Breast epithelium (tissue), 4 donors: ENCODE measurements around the gene FAM193A. TPM values are rescaled to one million over a fixed set of nuclear protein-coding genes. Genes with fewer than 3 reads are reported as not detected.
A peak's percentile ranks its signal among the peaks of the same experiment; 100 is the strongest.

ENCODE experiments used
- DNase-seq, 2 donors: peaks; one replicate each; pipeline ENCODE4 v3.0.0-alpha.2; 2019; ENCODE audit warnings: low spot score in 2 of 2
- H3K27ac ChIP-seq, 2 donors: fragments of 200-600 bp; sonication (generic) in 1 of 2; one replicate each; pipeline ENCODE4 v1.5.1; 2016 to 2019; ENCODE audit warnings: mild to moderate bottlenecking in 1 of 2
- H3K27me3 ChIP-seq, 2 donors: fragments of 200-600 bp; sonication (generic) in 1 of 2; one replicate each; pipeline versions ENCODE4 v1.5.1 to v1.6.0; 2017 to 2019; ENCODE audit warnings: control low read depth in 1 of 2, mild to moderate bottlenecking in 1 of 2
- H3K36me3 ChIP-seq: fragments of 200-600 bp; one replicate; pipeline ENCODE4 v1.5.1; 2019
- H3K4me1 ChIP-seq, 2 donors: fragments of 200-600 bp; sonication (generic); one replicate each; pipeline ENCODE4 v1.5.1; 2016 to 2019; ENCODE audit warnings: control low read depth in 1 of 2
- H3K4me3 ChIP-seq, 3 donors: fragments of 200-600 bp; sonication (generic); 1 replicate in 2 of 3; 2 replicates in 1 of 3; pipeline ENCODE4 v1.5.1; 2016 to 2019; ENCODE audit warnings: mild to moderate bottlenecking in 3 of 3, moderate library complexity in 2 of 3
- H3K9me3 ChIP-seq, 2 donors: fragments of 200-600 bp; sonication (generic) in 1 of 2; one replicate each; pipeline ENCODE4 v1.5.1; 2016 to 2019; ENCODE audit warnings: control low read depth in 1 of 2
- CTCF ChIP-seq, 3 donors: fragments of 450-650 bp; IDR thresholded peaks; one replicate each; pipeline ENCODE4 v1.5.1; 2016 to 2017; ENCODE audit warnings: antibody characterized with exemption in 3 of 3, mild to moderate bottlenecking in 3 of 3, moderate library complexity in 3 of 3
- POLR2A ChIP-seq: fragments of 450-650 bp; IDR thresholded peaks from one replicate; pipeline ENCODE4 v1.6.1; 2016; ENCODE audit warnings: antibody characterized with exemption, mild to moderate bottlenecking, moderate library complexity
- POLR2AphosphoS5 ChIP-seq, 3 donors: sonication (generic); formaldehyde crosslinking; IDR thresholded peaks; one replicate each; pipeline ENCODE4 v1.6.1; 2017; ENCODE audit warnings: antibody characterized with exemption in 3 of 3
- intact Hi-C: fragments of 100-400 bp; cut with DNase I; formaldehyde crosslinking; loops from one replicate; pipeline ENCODE4 v1.15.1; 2023; ENCODE audit warnings: low total_unique reads
- total RNA-seq, 3 donors: library from RNA; depleted of rRNA; stranded (reverse); fragments of >200 nt; gene quantifications; one replicate each; pipeline ENCODE4 v1.1.0, GENCODE V29; 2016

FAM193A gene
- total RNA-seq, 3 donors from 2014 or later = 24.5 to 26.5 (median 24.7) TPM

GRCh38 chr4:2743518-2744445, 207.3 kb downstream of the FAM193A start:
- peaks cover 4% of the 10 kb centered on the region for H3K36me3 ChIP-seq
- no peaks in the 10 kb centered on the region for H3K27me3 ChIP-seq
- DNase-seq = no peak
- TF ChIP-seq POLR2AphosphoS5 (IDR thresholded peaks at IDR 0.05) = no peak
- TF ChIP-seq POLR2A = no peak
- TF ChIP-seq CTCF (IDR thresholded peaks at IDR 0.05) = no peak
- intact Hi-C loops = no loop called here
- no peaks in the 10 kb centered on the region for H3K9me3 ChIP-seq
- no peak overlapping the region for H3K4me3 ChIP-seq
- H3K4me1 ChIP-seq = no peaks in the 10 kb centered on the region
- no peak overlapping the region for H3K27ac ChIP-seq

- H3K9me3 ChIP-seq = no peaks in the 10 kb centered on the region
- H3K27ac ChIP-seq = no peak overlapping the region
- H3K36me3 ChIP-seq = peaks cover 4% of the 10 kb centered on the region
- no peak overlapping the region for H3K4me3 ChIP-seq
- no peaks in the 10 kb centered on the region for H3K4me1 ChIP-seq
- DNase-seq = no peak
- intact Hi-C loops = loop anchor here (5.0 kb wide), 1 partner anchor 112 kb away; no protein-coding TSS in a partner anchor
- no peaks in the 10 kb centered on the region for H3K27me3 ChIP-seq
- TF ChIP-seq POLR2AphosphoS5 (IDR thresholded peaks at IDR 0.05) (no peak), POLR2A (no peak), CTCF (IDR thresholded peaks at IDR 0.05) (no peak)
These were observed 208.3 kb downstream of the FAM193A start for GRCh38 chr4:2744576-2745270.

- no peak for DNase-seq
- no peak for TF ChIP-seq CTCF (IDR thresholded peaks at IDR 0.05)
- no peak for TF ChIP-seq POLR2A
- no peak for TF ChIP-seq POLR2AphosphoS5 (IDR thresholded peaks at IDR 0.05)
- intact Hi-C loops = loop anchor here (5.0 kb wide), 1 partner anchor 113 kb away; no protein-coding TSS in a partner anchor
- peaks cover 4% of the 10 kb centered on the region for H3K36me3 ChIP-seq
- no peak overlapping the region for H3K4me3 ChIP-seq
- H3K27me3 ChIP-seq = no peaks in the 10 kb centered on the region
- no peaks in the 10 kb centered on the region for H3K9me3 ChIP-seq
- peak overlapping the region in 1 of 2 donors; percentile 61 for H3K27ac ChIP-seq
- no peaks in the 10 kb centered on the region for H3K4me1 ChIP-seq
These were observed 209.1 kb downstream of the FAM193A start for GRCh38 chr4:2745516-2745915.

GRCh38 chr4:2745981-2746806, 209.7 kb downstream of the FAM193A start:
- Histone ChIP-seq H3K27me3 (no peaks in the 10 kb centered on the region), H3K4me1 (no peaks in the 10 kb centered on the region), H3K4me3 (no peak overlapping the region), H3K9me3 (no peaks in the 10 kb centered on the region), H3K27ac (peak overlapping the region in 1 of 2 donors; percentile 61), H3K36me3 (peaks cover 4% of the 10 kb centered on the region)
- DNase-seq = no peak
- intact Hi-C loops = loop anchor here (5.0 kb wide), 1 partner anchor 114 kb away; no protein-coding TSS in a partner anchor
- TF ChIP-seq POLR2AphosphoS5 (IDR thresholded peaks at IDR 0.05) (no peak), CTCF (IDR thresholded peaks at IDR 0.05) (no peak), POLR2A (no peak)
